ENCODE measurements around the gene FHIP1A.

The FHIP1A gene

DNA sequence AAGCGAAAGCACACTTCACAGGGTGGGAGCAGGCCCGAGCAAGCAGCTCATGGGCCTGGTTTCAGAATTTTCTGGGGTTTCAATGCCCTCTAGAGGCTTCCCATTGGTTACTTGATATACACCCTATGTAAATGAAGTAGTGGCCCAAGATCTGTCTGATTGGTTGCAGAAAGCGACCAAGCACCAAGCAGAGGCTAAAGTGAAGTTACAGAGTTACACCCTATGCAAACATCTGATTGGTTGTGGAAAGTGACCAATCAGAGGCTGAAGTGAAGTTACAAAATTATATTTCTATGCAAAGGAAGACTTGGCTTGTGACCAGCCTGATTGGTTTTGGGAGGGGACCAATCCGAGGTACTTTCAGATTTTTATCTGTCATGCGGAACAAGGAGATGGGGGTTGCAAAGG, 8.2 kb downstream of the FHIP1A start:
- H4K20me1 ChIP-seq: no peaks in the 10 kb centered on the region
- no peaks in the 10 kb centered on the region for H3K36me3 ChIP-seq
- no peak overlapping the region for H3K27ac ChIP-seq
- no peaks in the 10 kb centered on the region for H3K27me3 ChIP-seq
- TF ChIP-seq Cebpa-rat (IDR thresholded peaks at IDR 0.05): no peak
- no peak overlapping the region for H3K4me3 ChIP-seq
- no peaks in the 10 kb centered on the region for H3K9me3 ChIP-seq
- no peak overlapping the region for H3K4me2 ChIP-seq
- H3K9ac ChIP-seq: no peak overlapping the region
- no peaks in the 10 kb centered on the region for H3K4me1 ChIP-seq

DNA sequence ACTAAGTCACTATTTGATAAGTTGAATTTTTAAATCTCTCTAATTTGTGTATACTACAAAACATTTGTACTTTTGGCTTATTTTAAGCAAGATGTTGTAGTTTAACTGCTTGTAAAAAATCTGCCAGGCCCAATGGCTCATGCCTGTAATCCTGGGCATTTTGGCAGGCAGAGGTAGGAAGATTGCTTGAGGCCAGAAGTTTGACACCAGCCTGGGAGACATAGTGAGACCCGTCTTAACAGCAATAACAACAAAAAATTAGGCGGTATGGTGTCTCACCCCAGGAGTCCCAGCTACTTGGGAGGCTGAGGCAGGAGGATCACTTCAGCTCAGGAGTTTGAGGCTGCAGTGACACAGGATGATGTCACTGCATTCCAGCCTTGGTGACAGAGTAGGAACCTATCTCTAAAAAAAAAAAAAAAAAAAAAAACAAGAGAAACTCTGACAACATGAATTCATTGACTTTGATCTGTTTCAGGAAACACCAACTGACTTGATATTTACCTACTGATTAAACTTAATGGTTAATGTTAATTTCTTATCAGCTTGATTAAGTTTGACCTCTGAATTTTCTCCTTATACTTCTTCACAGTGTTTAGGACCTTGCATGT, 8.9 kb downstream of the FHIP1A start:
- H3K4me2 ChIP-seq: no peak overlapping the region
- H3K4me3 ChIP-seq: no peak overlapping the region
- no peaks in the 10 kb centered on the region for H3K27me3 ChIP-seq
- no peaks in the 10 kb centered on the region for H4K20me1 ChIP-seq
- no peak for TF ChIP-seq Cebpa-rat (IDR thresholded peaks at IDR 0.05)
- H3K36me3 ChIP-seq: no peaks in the 10 kb centered on the region
- no peaks in the 10 kb centered on the region for H3K4me1 ChIP-seq
- no peak overlapping the region for H3K9ac ChIP-seq
- no peaks in the 10 kb centered on the region for H3K9me3 ChIP-seq
- no peak overlapping the region for H3K27ac ChIP-seq

DNA sequence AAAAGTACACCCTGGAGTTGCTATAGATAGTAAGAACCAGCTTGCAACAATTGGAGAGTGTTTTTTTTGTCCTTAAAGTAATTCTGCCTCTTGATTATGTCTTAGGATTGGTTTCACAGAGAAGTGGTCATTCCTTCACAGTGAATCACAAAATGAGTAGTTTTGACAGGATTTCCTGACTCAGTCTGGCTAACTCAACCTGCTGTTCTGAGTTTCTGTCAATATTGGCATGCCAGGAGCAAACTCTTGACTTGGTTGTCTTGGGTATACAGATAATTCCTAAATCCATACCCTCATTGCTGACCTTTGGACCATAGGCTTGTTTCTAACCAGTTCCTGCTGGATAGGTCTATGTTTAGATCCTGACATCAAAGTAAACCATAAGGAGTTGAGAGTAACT, 9.4 kb downstream of the FHIP1A start:
- Histone ChIP-seq H3K9ac (no peak overlapping the region), H3K36me3 (no peaks in the 10 kb centered on the region), H3K9me3 (no peaks in the 10 kb centered on the region), H3K27ac (no peak overlapping the region), H3K4me1 (no peaks in the 10 kb centered on the region), H4K20me1 (no peaks in the 10 kb centered on the region), H3K27me3 (no peaks in the 10 kb centered on the region), H3K4me2 (no peak overlapping the region), H3K4me3 (no peak overlapping the region)
- no peak for TF ChIP-seq Cebpa-rat (IDR thresholded peaks at IDR 0.05)

DNA sequence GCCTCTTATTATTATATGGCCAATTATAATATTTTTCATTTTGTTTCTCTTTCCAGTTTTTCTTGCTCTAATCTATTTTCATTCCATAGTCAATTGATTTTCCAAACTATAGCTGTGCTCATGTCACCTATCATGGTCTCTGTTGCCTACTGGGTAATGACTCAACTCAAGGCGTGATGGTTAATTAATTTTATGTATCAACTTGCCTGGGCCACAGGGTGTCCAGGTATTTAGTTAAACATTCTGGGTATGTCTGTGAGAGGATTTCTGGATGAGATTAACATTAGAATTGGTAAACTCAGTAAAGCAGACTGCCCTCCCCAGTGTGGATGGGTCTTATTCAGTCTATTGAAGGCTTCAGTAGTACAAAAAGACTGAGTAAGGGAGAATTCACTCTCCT, 9.9 kb downstream of the FHIP1A start:
- Histone ChIP-seq H3K27ac (no peak overlapping the region), H3K4me1 (no peaks in the 10 kb centered on the region)
- TF ChIP-seq Cebpa-rat (IDR thresholded peaks at IDR 0.05): no peak

DNA sequence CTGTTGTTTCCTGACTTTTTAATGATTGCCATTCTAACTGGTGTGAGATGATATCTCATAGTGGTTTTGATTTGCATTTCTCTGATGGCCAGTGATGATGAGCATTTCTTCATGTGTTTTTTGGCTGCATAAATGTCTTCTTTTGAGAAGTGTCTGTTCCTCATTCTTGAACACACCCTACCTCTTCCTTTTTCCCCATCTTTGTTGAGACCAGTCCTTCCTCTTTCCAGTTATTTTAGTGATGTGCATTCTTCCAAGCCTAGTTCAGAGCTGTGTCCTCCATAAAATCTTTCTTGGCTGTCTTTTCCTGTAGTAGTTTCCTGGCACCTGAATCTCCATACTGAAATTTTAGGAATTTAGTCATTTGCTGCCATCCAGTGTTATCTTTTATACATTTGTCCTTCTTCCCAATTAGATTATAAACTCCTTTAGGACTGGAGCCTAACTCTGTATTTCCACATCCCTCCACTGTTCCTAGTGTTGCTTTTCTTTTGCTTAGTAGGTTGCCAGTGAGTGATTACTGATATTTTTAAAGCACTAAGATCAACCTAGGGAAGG, 11.4 kb downstream of the FHIP1A start:
- H3K9me3 ChIP-seq: no peaks in the 10 kb centered on the region
- TF ChIP-seq Cebpa-rat (IDR thresholded peaks at IDR 0.05): no peak
- H3K27me3 ChIP-seq: no peaks in the 10 kb centered on the region
- H3K27ac ChIP-seq: no peak overlapping the region
- no peaks in the 10 kb centered on the region for H3K36me3 ChIP-seq
- H3K9ac ChIP-seq: no peak overlapping the region
- no peak overlapping the region for H3K4me3 ChIP-seq
- no peaks in the 10 kb centered on the region for H4K20me1 ChIP-seq
- H3K4me2 ChIP-seq: no peak overlapping the region
- H3K4me1 ChIP-seq: no peaks in the 10 kb centered on the region

More for the DNA sequence above, 9.9 kb downstream of the FHIP1A start:
- no peaks in the 10 kb centered on the region for H3K36me3 ChIP-seq
- H3K4me3 ChIP-seq: no peak overlapping the region
- no peak overlapping the region for H3K9ac ChIP-seq
- no peaks in the 10 kb centered on the region for H3K9me3 ChIP-seq
- no peaks in the 10 kb centered on the region for H4K20me1 ChIP-seq
- H3K27me3 ChIP-seq: no peaks in the 10 kb centered on the region
- H3K4me2 ChIP-seq: no peak overlapping the region

DNA sequence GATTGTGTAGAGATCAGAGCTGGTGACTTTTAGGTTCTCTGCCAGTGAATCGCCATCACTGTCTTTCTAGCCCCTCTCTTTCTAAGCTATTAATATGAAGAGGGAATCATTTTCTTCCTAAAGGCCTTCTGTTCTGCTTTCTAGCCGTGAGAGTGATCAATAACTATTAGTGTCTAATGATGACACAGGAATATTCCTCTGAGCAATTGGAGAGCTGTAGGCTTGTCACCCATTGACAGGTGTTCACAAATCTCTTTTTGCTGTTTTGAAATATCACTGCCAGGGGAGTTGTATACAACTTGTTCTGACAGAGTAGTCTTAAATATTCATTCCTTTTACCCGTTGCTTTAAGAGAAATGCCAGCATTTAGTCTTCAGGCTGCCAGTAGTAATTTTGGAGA, 13.9 kb downstream of the FHIP1A start:
- H3K9ac ChIP-seq: no peak overlapping the region
- H3K27ac ChIP-seq: no peak overlapping the region
- no peak for TF ChIP-seq Cebpa-rat (IDR thresholded peaks at IDR 0.05)
- no peaks in the 10 kb centered on the region for H3K36me3 ChIP-seq
- no peaks in the 10 kb centered on the region for H3K9me3 ChIP-seq
- H3K4me3 ChIP-seq: no peak overlapping the region
- H3K4me2 ChIP-seq: no peak overlapping the region
- H4K20me1 ChIP-seq: no peaks in the 10 kb centered on the region
- H3K4me1 ChIP-seq: no peaks in the 10 kb centered on the region
- no peaks in the 10 kb centered on the region for H3K27me3 ChIP-seq

DNA sequence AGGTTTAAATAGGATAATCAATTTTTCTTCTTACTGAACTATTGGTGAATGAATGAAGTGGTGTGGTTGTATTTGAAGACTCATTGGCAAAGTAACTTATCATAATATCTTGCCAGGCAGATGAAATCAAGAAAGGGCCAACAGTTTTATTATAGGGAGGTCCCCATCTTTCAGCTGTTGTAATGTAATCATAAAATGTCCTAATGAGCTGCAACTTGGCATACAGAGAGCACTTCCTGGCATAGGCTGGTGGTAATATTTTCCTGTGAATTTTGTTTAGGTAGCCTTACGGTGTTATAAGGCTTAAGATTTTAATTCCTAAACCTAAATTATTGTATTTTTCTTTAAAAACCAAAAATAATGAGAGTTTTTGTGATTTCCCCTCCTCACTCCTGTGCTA, 17.5 kb downstream of the FHIP1A start:
- Histone ChIP-seq H3K9ac (no peak overlapping the region), H4K20me1 (no peaks in the 10 kb centered on the region), H3K4me2 (no peak overlapping the region), H3K4me1 (no peaks in the 10 kb centered on the region), H3K27me3 (no peaks in the 10 kb centered on the region), H3K36me3 (no peaks in the 10 kb centered on the region), H3K27ac (no peak overlapping the region), H3K4me3 (no peak overlapping the region), H3K9me3 (no peaks in the 10 kb centered on the region)
- TF ChIP-seq Cebpa-rat (IDR thresholded peaks at IDR 0.05): no peak

DNA sequence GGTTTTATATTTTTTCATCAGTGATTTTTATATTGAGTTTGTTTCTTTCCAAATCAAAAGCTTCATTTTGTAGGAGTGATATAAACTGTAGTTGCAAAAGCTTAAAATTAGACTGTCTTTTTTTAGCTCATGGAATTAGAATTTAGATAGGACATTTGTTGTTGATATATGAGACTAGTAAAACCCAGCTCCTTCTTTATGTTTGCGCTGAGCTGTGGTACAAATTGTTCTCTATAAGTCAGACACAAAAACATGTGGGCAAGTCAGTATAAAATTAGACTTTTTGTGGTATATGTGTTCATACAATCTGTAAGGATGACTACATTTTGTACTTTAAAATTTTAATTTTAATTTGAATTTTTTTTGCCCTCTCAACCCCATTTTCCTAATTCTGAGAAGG, 18.3 kb downstream of the FHIP1A start:
- Histone ChIP-seq H3K4me3 (no peak overlapping the region), H4K20me1 (no peaks in the 10 kb centered on the region), H3K4me1 (no peaks in the 10 kb centered on the region), H3K9ac (no peak overlapping the region), H3K27ac (no peak overlapping the region), H3K4me2 (no peak overlapping the region), H3K27me3 (no peaks in the 10 kb centered on the region), H3K9me3 (no peaks in the 10 kb centered on the region), H3K36me3 (no peaks in the 10 kb centered on the region)
- TF ChIP-seq Cebpa-rat (IDR thresholded peaks at IDR 0.05): no peak

DNA sequence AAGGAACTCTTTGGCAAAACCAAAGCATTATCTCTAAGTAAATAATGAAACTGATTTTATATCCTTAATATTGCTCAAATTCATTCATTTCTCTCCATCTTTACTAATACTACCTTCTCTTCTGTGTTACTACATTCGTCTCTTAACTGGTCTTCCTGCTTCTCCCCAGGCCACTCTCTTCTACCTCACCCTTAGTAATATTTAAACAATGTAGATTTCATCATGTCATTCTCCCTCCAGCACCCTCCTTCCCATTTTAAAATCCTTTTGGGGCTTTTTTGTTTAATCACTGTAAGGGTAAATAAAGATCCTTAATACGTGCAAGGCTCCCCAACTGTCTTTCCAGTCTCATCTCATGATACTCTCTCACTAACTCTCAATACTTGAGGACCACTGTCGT, 19.4 kb downstream of the FHIP1A start:
- no peaks in the 10 kb centered on the region for H3K27me3 ChIP-seq
- H4K20me1 ChIP-seq: no peaks in the 10 kb centered on the region
- H3K27ac ChIP-seq: no peak overlapping the region
- H3K9me3 ChIP-seq: no peaks in the 10 kb centered on the region
- no peak overlapping the region for H3K9ac ChIP-seq
- no peak for TF ChIP-seq Cebpa-rat (IDR thresholded peaks at IDR 0.05)
- H3K4me3 ChIP-seq: no peak overlapping the region
- H3K36me3 ChIP-seq: no peaks in the 10 kb centered on the region
- H3K4me2 ChIP-seq: no peak overlapping the region
- no peaks in the 10 kb centered on the region for H3K4me1 ChIP-seq

DNA sequence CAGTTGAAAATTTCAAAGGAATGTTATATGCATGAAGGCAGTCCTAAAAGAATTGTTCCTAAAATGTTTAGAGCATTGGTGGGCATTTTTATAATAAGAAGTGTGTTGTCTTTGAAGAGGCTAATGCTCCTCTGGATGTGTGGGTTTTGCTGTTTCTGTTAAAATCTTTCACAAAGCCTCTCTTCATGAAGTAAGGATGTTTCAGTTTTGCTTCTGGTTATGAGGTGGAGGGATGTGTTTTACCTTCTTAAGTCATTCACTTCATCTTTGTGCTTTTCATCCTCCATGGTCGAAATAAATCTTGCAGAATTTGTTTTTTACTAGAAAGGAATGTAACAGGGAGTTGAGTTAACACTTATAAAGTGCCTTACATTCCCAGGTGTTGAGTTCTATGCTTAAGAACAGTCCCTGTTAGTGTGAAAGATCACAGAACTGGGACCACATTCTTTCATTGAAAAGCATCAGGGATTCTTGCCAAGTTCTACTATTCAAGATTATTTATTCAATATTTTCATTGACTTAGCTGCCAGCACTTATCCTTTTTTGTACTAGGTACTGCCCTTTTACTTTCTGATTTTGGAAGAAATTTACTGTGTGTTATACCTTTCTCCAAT, 21.1 kb downstream of the FHIP1A start:
- no peak overlapping the region for H3K27ac ChIP-seq
- H3K4me1 ChIP-seq: no peaks in the 10 kb centered on the region
- no peak overlapping the region for H3K4me2 ChIP-seq
- no peak for TF ChIP-seq Cebpa-rat (IDR thresholded peaks at IDR 0.05)
- H3K36me3 ChIP-seq: no peaks in the 10 kb centered on the region
- no peaks in the 10 kb centered on the region for H3K27me3 ChIP-seq
- H4K20me1 ChIP-seq: no peaks in the 10 kb centered on the region
- H3K4me3 ChIP-seq: no peak overlapping the region
- H3K9me3 ChIP-seq: no peaks in the 10 kb centered on the region
- H3K9ac ChIP-seq: no peak overlapping the region

Measured in BLaER1 (cell line).